Suprapubic skin (tissue), 4 donors: ENCODE measurements around the gene HSFX3.
"Not testable (repeated sequence)": the region's sequence is repeated elsewhere in the genome, so short reads cannot be mapped to it uniquely, and the experiment has no call there.

Source experiments
- POLR2A ChIP-seq, 2 donors: fragments of 450-650 bp; IDR thresholded peaks; one replicate each; pipeline ENCODE4 v1.6.1; 2017; ENCODE audit warnings: antibody characterized with exemption in 2 of 2, mild to moderate bottlenecking in 2 of 2, moderate library complexity in 2 of 2
- POLR2AphosphoS5 ChIP-seq, 3 donors: sonication (generic); formaldehyde crosslinking; IDR thresholded peaks; one replicate each; pipeline ENCODE4 v1.6.1; 2017; ENCODE audit warnings: antibody characterized with exemption in 3 of 3

DNA sequence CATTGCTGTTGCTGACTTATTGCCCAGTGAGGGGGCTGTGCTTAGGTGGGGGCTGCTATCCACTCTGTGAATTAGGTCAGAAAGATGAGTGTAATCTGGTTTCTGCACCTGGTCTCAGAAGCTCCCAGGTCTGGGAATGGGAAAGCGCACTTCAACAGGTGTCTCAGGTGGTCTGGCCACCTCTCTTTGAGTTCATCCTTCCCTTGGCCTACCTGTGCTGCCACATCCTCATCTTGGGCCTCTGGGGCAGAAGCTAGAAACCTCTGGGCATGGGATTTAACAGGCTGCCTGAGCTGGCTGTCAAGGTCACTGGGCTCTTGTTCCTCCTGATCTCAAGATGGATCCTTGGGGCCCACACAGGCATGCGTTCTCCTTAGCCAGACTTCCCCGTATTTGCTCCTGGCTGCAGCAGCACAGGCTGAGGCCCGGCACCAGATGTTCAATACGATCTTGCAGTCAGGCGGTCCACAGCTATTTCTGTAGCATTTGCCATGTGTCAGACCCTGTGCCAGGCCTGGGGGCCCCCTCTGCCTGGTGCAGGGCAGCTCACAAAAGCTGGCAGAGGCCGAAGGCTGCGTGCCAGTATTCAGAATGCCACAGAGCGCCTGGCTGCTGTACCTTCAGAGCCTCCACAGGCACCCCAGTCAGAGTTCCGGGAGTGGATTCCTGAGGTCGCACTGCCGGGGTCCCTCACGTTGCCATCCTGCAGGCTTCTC, 23.2 kb downstream of the HSFX3 start:
- TF ChIP-seq POLR2A, POLR2AphosphoS5 (IDR thresholded peaks at IDR 0.05): not testable (repeated sequence)
